Measurements from ENCODE around the gene PEX16.

- TF ChIP-seq POLR2A (IDR thresholded peaks at IDR 0.05): no peak
- TF ChIP-seq CTCF (IDR thresholded peaks at IDR 0.05): no peak
Measured at GRCh38 chr11:45870706-45871105, 47.0 kb downstream of the PEX16 start.

Measured in ovary (tissue), 3 donors.